Stomach smooth muscle (tissue), 2 donors: Measurements from ENCODE around the gene EN2.

Experiments used
- H3K27ac ChIP-seq: one replicate; pipeline ENCODE4 v1.7.0; 2013; ENCODE audit warnings: mild to moderate bottlenecking, low read length, inconsistent platforms
- H3K27me3 ChIP-seq, 2 donors: one replicate each; pipeline ENCODE4 v1.7.0; 2013; ENCODE audit warnings: low read length in 2 of 2; ENCODE audit not compliant: insufficient read depth in 2 of 2, control insufficient read depth in 1 of 2
- H3K36me3 ChIP-seq, 2 donors: one replicate each; pipeline ENCODE4 v1.7.0; 2013; ENCODE audit warnings: low read length in 2 of 2; ENCODE audit not compliant: control insufficient read depth in 2 of 2, insufficient read depth in 2 of 2
- H3K4me1 ChIP-seq: one replicate; pipeline ENCODE4 v1.7.0; 2013; ENCODE audit warnings: low read length; ENCODE audit not compliant: control insufficient read depth, insufficient read depth
- H3K4me3 ChIP-seq, 2 donors: one replicate each; pipeline ENCODE4 v1.7.0; 2013; ENCODE audit warnings: low read length in 2 of 2
- H3K9ac ChIP-seq, 2 donors: one replicate each; pipeline ENCODE4 v1.7.0; 2013; ENCODE audit warnings: low read length in 2 of 2, mild to moderate bottlenecking in 1 of 2
- H3K9me3 ChIP-seq, 2 donors: one replicate each; pipeline ENCODE4 v1.7.0; 2013; ENCODE audit warnings: low read length in 2 of 2; ENCODE audit not compliant: control insufficient read depth in 2 of 2
- donor health status: healthy.
- donor health status: Pancreatic carcinoma.

Gene EN2

DNA sequence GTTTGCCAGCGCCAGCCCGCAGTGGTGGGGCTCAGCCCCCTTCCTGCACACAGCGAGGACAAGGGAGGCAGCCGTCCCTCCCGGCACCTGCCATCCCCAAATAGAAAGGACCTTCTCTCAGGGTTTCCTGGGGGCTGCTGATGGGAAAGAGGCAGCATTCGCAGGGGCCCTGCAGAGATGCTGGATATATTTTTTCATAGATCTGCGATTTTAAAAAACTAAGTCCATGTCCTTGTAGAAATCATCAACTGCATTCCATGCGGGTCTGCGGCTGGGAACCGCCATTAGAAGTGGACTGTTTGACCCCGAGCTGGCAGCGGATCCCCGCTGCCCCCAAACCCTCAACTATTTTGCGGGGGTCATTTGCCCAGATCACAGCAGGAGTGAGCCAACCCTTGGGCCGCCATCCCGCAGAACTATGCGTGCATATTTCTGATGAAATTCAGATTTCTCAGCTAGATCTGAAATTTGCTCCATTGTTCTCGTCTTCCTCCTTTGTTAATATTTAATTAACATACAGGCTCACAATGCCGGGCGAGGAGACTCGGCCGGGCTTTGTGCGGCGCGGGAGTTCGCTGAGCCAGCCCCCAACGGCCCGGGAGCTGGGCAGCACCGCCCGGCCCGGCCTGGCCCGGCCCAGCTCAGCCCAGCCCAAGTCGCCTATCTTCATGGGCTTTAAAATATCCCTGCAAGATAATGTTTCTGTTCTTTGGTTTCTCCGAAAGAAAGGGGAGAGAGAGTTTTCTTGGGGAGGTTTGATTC lies 2.0 kb downstream of the EN2 start:
- H3K27me3 ChIP-seq = peaks cover 74 to 96% of the 10 kb centered on the region in 2 donors
- H3K27ac ChIP-seq = no peak overlapping the region
- H3K9me3 ChIP-seq = no peaks in the 10 kb centered on the region
- H3K4me1 ChIP-seq = peaks cover 32% of the 10 kb centered on the region
- H3K9ac ChIP-seq = no peak overlapping the region
- H3K36me3 ChIP-seq = no peaks in the 10 kb centered on the region
- no peak overlapping the region for H3K4me3 ChIP-seq

DNA sequence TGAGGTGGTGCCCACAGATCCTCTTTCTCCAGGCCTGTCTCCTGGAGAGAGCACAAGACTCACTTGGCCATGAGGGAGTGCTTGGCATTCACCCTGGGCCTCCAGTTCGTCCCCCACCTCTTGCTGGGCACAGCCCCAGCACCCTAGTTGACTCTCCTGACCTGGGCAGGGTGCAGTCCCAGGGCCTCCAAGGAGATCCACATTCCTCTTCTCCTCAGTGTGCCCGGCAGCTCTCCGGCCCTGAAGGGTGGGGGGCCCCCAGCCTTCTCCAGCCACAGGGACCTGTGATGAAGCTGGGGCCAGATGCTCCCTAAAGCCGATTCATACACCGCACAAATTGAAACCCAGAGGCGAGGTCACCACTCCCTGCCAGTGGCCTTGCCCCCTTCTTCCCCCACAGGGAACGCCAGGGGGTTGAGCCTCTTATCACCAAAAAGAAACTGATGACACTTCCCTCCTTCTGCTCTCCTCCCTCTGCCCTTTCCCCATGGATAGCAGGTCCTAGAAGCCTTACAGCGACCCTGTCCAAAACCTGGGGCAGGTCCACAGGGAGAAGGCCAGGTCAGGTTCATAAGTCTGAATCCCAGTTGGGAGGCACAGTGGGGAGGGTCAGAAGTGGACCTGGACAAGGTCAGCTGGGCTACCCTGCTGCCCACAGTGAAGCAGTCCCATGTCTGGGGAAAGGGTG lies 3.1 kb downstream of the EN2 start:
- Histone ChIP-seq H3K9me3 (no peaks in the 10 kb centered on the region), H3K9ac (no peak overlapping the region), H3K36me3 (no peaks in the 10 kb centered on the region), H3K4me1 (peaks cover 32% of the 10 kb centered on the region), H3K4me3 (no peak overlapping the region), H3K27ac (no peak overlapping the region), H3K27me3 (peaks cover 74 to 96% of the 10 kb centered on the region in 2 donors)

DNA sequence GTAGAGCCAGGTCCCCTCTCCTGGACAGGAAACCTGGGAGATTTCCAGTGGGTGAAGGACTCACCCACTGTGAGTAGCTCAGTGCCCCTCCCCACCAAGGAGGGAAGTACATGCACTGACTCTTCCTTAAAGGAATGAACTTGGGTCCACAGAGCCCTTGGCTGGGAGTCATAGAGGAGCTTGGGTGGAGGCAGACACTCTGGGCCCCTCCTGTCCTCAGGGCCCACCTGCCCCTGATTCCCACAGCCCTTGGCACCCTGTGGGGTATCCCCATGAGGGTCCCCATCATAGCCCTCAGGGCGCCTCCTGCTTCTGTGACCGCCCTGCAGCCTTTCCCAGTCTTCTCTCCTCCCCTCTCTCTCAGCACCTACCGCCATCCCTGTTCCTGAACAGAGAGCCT lies 3.7 kb downstream of the EN2 start:
- Histone ChIP-seq H3K36me3 (no peaks in the 10 kb centered on the region), H3K27me3 (peaks cover 75 to 96% of the 10 kb centered on the region in 2 donors), H3K27ac (no peak overlapping the region), H3K9me3 (no peaks in the 10 kb centered on the region), H3K9ac (no peak overlapping the region), H3K4me3 (no peak overlapping the region), H3K4me1 (peaks cover 32% of the 10 kb centered on the region)

DNA sequence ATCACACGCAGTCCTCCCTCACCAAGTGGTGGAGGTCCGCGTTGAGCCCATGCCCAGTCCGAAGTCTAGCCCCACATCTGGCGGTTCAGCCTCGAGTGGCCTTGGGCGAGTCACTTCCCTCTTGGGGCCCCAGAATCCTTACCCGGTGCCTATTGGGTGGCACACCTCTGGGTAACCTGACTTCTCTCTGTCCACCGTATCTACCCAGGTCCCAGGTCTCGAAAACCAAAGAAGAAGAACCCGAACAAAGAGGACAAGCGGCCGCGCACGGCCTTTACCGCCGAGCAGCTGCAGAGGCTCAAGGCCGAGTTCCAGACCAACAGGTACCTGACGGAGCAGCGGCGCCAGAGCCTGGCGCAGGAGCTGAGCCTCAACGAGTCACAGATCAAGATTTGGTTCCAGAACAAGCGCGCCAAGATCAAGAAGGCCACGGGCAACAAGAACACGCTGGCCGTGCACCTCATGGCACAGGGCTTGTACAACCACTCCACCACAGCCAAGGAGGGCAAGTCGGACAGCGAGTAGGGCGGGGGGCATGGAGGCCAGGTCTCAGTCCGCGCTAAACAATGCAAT lies 4.3 kb downstream of the EN2 start:
- Histone ChIP-seq H3K4me3 (no peak overlapping the region), H3K9ac (no peak overlapping the region), H3K9me3 (no peaks in the 10 kb centered on the region), H3K27me3 (peaks cover 75 to 96% of the 10 kb centered on the region in 2 donors), H3K27ac (no peak overlapping the region), H3K36me3 (no peaks in the 10 kb centered on the region), H3K4me1 (peaks cover 32% of the 10 kb centered on the region)

DNA sequence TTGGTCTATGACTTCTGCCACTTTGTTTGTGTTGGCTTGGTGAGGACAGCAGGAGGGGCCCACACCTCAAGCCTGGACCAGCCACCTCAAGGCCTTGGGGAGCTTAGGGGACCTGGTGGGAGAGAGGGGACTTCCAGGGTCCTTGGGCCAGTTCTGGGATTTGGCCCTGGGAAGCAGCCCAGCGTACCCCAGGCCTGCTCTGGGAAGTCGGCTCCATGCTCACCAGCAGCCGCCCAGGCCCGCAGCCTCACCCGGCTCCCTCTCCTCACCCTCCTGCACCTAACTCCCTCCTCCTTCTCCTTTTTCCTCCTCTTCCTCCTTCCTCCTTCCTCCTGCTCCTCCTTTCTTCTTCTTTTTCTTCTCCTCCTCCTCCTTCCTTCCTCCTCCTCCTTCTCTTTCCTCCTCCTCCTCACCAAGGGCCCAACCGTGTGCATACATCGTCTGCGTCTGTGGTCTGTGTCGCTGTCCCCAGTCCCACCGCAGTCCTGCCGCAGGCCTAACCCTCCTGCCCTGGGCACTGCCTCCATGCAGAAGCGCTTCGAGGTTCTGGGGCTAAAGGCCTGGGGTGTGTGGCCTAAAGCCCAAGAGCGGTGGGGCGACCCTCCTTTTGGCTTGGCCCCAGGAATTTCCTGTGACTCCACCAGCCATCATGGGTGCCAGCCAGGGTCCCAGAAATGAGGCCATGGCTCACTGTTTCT lies 5.3 kb downstream of the EN2 start:
- Histone ChIP-seq H3K27me3 (peaks cover 83 to 99% of the 10 kb centered on the region in 2 donors), H3K9ac (no peak overlapping the region), H3K36me3 (no peaks in the 10 kb centered on the region), H3K9me3 (no peaks in the 10 kb centered on the region), H3K4me1 (peaks cover 32% of the 10 kb centered on the region), H3K27ac (no peak overlapping the region), H3K4me3 (no peak overlapping the region)

DNA sequence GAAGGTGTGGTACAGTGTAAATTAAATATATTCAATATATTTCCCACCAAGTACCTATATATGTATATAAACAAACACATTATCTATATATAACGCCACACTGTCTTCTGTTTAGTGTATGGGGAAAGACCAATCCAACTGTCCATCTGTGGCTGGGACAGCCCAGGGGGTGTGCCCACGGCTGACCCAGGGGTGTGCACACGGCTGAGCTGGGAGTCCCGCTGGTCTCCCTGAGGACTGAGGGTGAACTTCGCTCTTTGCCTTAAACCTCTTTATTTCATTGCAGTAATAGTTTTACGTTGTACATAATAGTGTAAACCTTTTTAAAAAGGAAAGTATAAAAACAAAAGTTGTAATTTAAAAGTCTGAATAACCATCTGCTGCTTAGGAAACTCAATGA lies 6.3 kb downstream of the EN2 start:
- H3K36me3 ChIP-seq = no peaks in the 10 kb centered on the region
- H3K9ac ChIP-seq = no peak overlapping the region
- H3K9me3 ChIP-seq = no peaks in the 10 kb centered on the region
- peaks cover 88 to 99% of the 10 kb centered on the region in 2 donors for H3K27me3 ChIP-seq
- H3K27ac ChIP-seq = no peak overlapping the region
- peaks cover 27% of the 10 kb centered on the region for H3K4me1 ChIP-seq
- H3K4me3 ChIP-seq = no peak overlapping the region

DNA sequence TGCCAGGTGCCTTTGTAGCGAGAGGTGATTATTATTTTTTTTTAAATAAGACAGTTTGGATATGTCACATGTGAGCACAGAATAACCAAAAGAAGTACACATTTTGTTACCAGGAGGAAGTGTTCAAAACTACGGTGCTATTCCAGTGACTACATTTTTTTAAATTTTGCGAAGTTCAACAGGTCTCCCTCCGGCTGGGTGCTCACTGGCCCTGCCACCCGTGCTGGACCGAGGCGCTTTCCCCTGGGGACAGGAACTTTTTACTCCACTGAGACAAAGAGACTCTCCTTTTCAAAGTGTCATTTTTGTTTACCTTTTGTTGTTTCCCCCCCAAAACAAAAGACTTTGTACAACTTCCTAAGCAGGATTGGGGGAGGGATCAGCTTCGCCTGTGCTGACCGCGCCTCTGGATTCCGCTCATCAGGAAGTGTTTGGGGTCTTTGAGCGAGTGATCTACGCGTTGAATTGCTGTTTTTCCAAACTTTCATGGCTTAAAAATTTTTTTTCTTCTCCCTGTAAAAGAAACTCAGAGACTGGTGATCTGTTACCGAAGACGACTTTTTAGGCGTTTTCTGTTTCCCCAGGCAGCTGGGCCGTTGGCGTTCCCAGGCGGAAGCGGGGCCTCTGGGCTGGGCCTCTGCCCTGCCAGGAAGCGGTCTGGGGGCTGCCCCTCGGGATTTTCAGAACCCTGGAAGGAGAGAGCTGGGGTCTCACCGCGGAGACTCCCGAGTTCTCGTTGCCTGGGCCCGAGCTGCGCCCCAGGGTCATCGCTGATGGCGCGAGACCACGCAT lies 7.2 kb downstream of the EN2 start:
- Histone ChIP-seq H3K4me1 (peaks cover 23% of the 10 kb centered on the region), H3K9me3 (no peaks in the 10 kb centered on the region), H3K9ac (no peak overlapping the region), H3K27me3 (peaks cover 90 to 99% of the 10 kb centered on the region in 2 donors), H3K4me3 (no peak overlapping the region), H3K36me3 (no peaks in the 10 kb centered on the region), H3K27ac (no peak overlapping the region)

DNA sequence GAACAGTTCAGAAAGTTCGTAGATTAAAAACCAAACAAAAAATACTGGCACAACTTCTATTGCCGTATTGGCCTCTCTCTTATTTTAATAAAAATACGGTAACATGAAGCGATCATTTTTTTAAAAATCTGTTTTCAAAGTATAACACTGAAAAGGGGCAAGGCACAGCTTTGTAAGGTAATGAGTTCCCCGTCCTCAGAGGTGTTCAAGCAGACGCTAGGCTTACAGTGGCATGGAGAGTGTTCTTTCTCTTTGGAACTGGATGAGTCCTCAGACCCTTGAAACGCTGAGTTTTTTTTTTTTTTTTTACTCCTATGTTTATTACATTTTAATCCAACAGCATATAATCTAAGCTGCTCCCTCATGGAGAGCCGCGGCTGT lies 7.8 kb downstream of the EN2 start:
- H3K36me3 ChIP-seq = no peaks in the 10 kb centered on the region
- H3K9me3 ChIP-seq = no peaks in the 10 kb centered on the region
- peaks cover 25% of the 10 kb centered on the region for H3K4me1 ChIP-seq
- peaks cover 92 to 96% of the 10 kb centered on the region in 2 donors for H3K27me3 ChIP-seq
- no peak overlapping the region for H3K27ac ChIP-seq
- no peak overlapping the region for H3K4me3 ChIP-seq
- no peak overlapping the region for H3K9ac ChIP-seq

DNA sequence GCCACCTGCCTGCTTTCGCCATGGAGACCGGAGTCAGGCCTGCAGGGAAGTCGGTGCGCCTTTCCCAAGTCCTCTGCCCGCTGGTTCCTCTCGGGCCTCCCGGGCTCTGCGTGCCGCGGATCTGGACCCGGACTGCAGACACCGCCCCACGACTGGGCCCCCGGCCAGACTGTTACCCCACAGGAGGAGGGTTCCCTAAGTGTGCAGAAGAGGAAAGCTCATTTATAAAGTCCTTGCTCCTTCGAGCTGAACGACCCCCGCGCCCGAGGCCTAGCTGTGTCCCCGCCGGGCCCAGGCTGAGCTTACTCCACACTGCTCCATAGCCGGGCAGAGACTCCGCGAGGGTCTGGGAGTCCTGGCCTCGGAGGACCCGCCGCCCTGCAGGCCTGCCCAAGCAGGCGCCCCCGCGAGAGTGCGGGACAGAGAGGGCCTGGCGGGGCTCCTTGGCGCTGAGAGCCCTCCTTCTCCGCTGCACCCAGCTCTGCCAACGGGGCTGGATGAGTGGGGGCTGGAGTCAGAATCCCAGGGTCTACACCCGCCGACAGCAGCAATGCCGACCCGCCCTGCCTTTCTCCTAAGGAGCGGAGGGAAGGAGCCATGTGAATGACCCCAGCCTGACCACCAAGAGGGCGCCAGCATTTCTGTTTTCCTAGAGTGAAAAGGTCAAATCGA lies 8.3 kb downstream of the EN2 start:
- peak overlapping the region in 1 of 2 donors; percentile 16 for H3K4me3 ChIP-seq
- H3K9me3 ChIP-seq = no peaks in the 10 kb centered on the region
- peaks cover 92 to 96% of the 10 kb centered on the region in 2 donors for H3K27me3 ChIP-seq
- H3K9ac ChIP-seq = no peak overlapping the region
- H3K36me3 ChIP-seq = no peaks in the 10 kb centered on the region
- H3K4me1 ChIP-seq = peaks cover 25% of the 10 kb centered on the region
- no peak overlapping the region for H3K27ac ChIP-seq
